Epithelial cell of umbilical artery (primary cell): ENCODE data around the gene HOXC12. TPM values are rescaled to one million over a fixed set of nuclear protein-coding genes. Genes with fewer than 3 reads are reported as not detected.

Experiments used
- total RNA-seq: library from RNA; depleted of rRNA; stranded (reverse); fragments of >200 nt; gene quantifications from 2 replicates; pipeline ENCODE4 v1.2.3, GENCODE V29; 2014

The HOXC12 gene, protein sequence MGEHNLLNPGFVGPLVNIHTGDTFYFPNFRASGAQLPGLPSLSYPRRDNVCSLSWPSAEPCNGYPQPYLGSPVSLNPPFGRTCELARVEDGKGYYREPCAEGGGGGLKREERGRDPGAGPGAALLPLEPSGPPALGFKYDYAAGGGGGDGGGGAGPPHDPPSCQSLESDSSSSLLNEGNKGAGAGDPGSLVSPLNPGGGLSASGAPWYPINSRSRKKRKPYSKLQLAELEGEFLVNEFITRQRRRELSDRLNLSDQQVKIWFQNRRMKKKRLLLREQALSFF
- total RNA-seq: not detected in 2 replicates

DNA sequence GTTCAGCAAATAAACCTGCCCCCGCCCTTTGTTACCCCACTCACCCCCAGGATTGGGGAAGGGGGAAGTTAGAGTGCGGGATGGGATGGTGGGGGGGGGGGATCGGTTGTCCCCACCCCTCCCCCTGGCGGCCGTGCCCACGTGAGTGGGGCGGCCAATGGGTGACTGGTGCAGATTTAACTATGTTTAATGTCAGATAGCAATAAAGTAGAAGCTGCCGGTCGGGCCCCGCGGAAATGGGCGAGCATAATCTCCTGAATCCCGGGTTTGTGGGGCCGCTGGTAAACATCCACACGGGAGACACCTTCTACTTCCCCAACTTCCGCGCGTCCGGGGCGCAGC, at the start of gene HOXC12:
Gene HOXC12, plus strand, starts transcription at position 210 of the 342 bp plus-strand sequence. Its CDS starts 27 bp downstream, at position 237.

DNA sequence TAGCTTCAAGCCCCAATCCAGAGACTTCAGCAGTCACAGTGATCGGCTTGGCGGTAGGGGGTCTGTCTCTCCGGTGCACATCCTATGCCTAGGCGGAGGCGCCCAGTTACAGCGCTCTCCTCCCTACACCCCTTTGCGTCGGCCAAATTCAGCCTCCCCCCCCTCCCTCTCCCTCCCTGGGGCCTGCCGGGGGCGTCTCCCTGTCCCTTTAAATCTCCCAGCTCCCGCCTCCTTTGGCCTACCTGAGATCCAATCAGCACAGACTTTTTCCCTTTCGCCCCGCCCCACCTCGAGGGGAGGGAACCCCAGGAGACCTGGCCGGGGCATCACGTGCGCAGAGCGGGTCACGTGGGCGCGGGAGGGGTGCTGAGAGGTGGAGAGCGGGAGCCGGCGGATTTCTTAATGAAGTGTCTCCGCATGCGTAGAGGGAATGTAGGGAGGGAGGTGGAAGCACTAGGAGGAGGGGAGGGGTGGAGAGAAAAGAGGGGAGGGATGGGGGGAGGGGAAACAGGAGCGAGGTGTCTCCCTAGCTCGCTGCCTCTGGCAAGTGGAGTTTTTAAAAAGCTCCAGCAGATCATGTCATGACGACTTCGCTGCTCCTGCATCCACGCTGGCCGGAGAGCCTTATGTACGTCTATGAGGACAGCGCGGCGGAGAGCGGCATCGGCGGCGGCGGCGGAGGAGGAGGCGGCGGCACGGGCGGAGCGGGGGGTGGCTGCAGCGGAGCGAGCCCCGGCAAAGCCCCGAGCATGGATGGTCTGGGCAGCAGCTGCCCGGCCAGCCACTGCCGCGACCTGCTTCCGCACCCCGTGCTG, 16.2 kb upstream of the HOXC12 start, which contains the start of gene HOXC13:
Gene HOXC13, plus strand, starts transcription at position 506 of the 815 bp plus-strand sequence. Its CDS starts 76 bp downstream, at position 582.

DNA sequence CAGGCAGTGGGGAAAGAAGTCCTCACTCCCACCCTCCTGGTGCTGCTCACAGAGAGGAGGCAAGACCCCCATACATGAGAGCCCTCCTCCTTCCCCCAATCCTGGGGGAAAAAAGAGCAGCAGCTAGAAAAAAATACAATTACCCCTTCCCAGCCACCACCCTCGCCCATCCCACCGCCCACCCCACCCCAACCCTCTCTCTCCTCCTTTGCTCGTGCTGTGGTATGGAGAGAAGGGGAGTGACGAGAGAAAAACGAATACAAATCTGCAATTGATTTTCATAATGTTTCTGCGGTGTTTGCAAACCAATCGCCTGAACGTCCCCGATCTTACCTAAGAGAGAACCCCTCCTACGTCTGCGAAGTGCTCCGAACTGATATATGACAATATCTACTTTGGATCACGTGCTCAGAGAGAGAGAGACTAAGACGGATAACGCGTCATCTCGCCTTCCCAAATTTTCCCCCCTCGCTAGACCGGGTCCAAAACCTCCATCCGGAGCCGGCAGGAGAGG, 18.1 kb downstream of the HOXC12 start, which contains the start of gene HOXC11:
Gene HOXC11, plus strand, starts transcription at position 405 of the 514 bp plus-strand sequence. CDS start 116 bp downstream, outside the sequence.

DNA sequence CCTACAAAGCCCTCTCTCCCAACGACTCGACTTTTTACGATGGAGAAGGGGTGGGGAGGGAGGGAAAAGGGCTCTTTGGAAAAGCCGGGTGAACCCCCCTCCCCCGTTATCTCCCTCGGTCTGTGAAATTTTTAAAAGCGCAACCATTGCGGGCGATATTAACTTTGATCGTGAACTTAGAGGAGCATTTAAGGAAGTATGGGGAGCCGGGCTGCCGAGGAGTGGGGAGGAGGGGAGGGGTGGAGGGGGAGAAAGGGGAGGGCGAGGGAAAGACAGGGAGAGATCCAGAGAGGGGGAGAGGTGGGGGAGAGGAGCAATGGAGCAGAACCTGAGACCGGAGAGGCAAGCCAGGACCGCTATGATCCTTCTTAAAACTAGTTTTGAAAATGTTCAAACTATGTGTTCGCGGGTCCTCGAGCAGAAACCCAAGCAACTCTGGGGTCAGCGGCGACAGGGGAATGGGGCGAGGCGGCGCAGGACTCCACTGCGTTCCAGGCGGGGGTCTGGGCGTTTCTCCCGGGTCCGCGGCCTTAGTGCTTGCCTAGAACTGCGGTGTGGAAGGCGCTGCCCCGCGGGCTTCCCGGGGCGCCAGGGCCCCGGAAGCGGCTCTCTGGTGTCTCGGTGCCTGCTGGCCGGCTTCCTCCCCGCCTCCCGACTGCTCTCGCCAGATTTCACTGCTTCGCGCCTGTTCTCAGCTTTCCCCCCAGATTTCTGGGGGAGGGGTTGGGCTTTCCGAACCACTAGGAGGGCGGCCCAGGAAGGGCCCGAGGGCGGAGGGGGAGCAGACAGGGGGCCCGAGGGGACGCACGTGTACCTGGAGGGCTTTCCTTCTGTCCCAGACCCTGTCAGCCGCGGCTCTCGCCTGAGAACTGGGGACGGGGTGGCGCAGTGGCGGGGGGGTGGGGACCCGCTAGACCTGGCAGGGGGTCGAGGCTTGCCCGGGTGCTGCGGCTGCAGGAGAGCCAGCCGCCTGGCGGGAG, 19.7 kb downstream of the HOXC12 start, which contains the start of gene HOTAIR:
Gene HOTAIR, minus strand, starts transcription at position 871 of the 980 bp plus-strand sequence.

DNA sequence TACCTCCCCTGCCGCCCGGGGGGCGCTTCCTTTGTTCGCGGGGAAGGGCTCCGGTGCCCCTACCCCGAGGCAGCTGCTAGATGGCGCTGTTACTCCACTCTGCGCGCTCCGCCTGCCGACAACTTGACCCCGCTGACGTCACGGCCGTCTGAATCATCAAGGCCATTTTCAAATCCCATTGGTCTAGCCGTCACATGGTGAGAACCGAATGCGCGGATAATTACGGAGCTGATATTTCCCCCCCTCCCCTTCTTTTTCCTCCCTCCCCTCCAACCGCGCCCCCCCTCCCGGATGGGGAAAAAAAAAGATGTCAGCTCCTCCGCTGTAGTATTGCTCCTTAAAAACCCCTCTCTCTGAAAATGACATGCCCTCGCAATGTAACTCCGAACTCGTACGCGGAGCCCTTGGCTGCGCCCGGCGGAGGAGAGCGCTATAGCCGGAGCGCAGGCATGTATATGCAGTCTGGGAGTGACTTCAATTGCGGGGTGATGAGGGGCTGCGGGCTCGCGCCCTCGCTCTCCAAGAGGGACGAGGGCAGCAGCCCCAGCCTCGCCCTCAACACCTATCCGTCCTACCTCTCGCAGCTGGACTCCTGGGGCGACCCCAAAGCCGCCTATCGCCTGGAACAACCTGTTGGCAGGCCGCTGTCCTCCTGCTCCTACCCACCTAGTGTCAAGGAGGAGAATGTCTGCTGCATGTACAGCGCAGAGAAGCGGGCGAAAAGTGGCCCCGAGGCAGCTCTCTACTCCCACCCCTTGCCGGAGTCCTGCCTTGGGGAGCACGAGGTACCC, 30.4 kb downstream of the HOXC12 start, which contains the start of gene HOXC10:
Gene HOXC10, plus strand, starts transcription at position 246 of the 791 bp plus-strand sequence. Its CDS starts 114 bp downstream, at position 360.

DNA sequence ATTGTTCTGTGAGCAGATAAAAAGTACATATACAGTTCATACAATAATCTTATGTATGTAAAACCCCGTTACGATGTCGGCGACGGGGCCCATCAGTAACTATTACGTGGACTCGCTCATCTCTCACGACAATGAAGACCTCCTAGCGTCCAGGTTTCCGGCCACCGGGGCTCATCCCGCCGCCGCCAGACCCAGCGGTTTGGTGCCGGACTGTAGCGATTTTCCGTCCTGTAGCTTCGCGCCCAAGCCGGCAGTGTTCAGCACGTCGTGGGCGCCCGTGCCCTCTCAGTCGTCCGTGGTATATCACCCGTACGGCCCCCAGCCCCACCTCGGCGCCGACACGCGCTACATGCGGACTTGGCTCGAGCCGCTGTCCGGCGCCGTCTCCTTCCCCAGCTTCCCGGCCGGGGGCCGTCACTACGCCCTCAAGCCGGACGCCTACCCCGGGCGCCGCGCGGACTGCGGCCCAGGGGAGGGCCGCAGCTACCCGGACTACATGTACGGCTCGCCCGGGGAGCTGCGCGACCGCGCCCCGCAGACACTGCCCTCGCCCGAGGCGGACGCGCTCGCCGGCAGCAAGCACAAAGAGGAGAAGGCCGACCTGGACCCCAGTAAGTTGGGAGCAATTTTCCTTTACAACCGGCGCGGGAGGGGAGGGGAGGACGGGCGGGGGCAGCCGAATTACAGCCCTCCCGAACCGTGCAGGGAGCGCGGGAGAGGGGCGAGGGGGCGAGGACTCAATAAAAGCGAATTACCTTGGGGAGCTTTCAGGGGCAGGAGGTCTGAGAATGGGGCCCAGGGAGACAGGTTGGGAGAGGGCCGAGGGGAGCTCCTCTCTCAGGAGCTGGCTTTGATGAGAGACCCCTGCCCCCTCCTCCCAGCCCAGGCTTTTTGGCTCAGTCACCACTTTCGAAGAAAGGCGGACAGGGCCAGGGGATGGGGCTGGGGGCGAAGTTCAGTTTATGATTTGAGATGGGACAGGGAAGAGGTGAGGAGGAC, 45.7 kb downstream of the HOXC12 start, which contains the start of gene HOXC9:
Gene HOXC9, plus strand, starts transcription at position 46 of the 999 bp plus-strand sequence. Its CDS starts 28 bp downstream, at position 74.

Other genes with a start within 250 kb of the HOXC12 start
- gene CALCOCO1, start 227.5 kb upstream of the HOXC12 start, total RNA-seq: 44.2 and 80.2 TPM in 2 replicates
- gene CISTR, start 202.9 kb upstream of the HOXC12 start, total RNA-seq: not detected in 2 replicates
- gene HOXC13, start 16.1 kb upstream of the HOXC12 start, total RNA-seq: not detected in 2 replicates
- gene HOXC11, start 18.2 kb downstream of the HOXC12 start, total RNA-seq: not detected in 2 replicates
- gene HOTAIR, start 20.1 kb downstream of the HOXC12 start, total RNA-seq: under 0.01 TPM in 1 of 2 replicates, not detected in the other
- gene HOXC10, start 30.2 kb downstream of the HOXC12 start, total RNA-seq: not detected in 2 replicates
- not detected in 2 replicates for gene HOXC9, start 45.3 kb downstream of the HOXC12 start, total RNA-seq
- not detected in 2 replicates for gene HOXC8, start 54.1 kb downstream of the HOXC12 start, total RNA-seq
- gene HOXC6, start 73.5 kb downstream of the HOXC12 start, total RNA-seq: not detected in 2 replicates
- not detected in 2 replicates for gene HOXC5, start 78.1 kb downstream of the HOXC12 start, total RNA-seq
- not detected in 2 replicates for gene HOXC4, start 98.9 kb downstream of the HOXC12 start, total RNA-seq
- 20.8 and 29.9 TPM in 2 replicates for gene SMUG1, start 234.1 kb downstream of the HOXC12 start, total RNA-seq